Measurements from ENCODE around the gene PNMA8B. TPM values are rescaled to one million over a fixed set of nuclear protein-coding genes. Genes with fewer than 3 reads are reported as not detected.

The PNMA8B gene
- total RNA-seq, 1 experiment from 2014 or later = 0.10 TPM

- POLR2A ChIA-PET = no interaction called here
- BruUV-seq (replicated peaks) = no TSS peak
Observed at GRCh38 chr19:46471811-46472543, 23.7 kb downstream of the PNMA8B start.

More at GRCh38 chr19:46471811-46472543, 23.7 kb downstream of the PNMA8B start:
- TF ChIP-seq REST (IDR thresholded peaks at IDR 0.05; ENCODE audit: low read depth) = no peak
- H4K20me1 ChIP-seq (ENCODE audit: insufficient read depth) = no peaks in the 10 kb centered on the region
- ChIA-PET CTCF (no interaction called here), RAD21 (ENCODE audit: low non-redundant PET in 1 of 2, low total read pairs in 2 of 2, uncharacterized antibody in 2 of 2, unreplicated experiment in 2 of 2) (no interaction called here)
- H3K4me2 ChIP-seq (ENCODE audit: low read length) = no peak overlapping the region
- no peaks in the 10 kb centered on the region for H3K4me1 ChIP-seq (ENCODE audit: control insufficient read depth in 1 of 2, insufficient read depth in 2 of 2, low read length in 2 of 2)
- no peak for ATAC-seq
- no peaks in the 10 kb centered on the region for H3K27me3 ChIP-seq (ENCODE audit: insufficient read depth, low read length)
- H3K27ac ChIP-seq (ENCODE audit: low read depth, low read length) = no peak overlapping the region
- H3K79me2 ChIP-seq (ENCODE audit: insufficient read depth, low read length) = no peaks in the 10 kb centered on the region
- no peaks in the 10 kb centered on the region for H3K9me3 ChIP-seq (ENCODE audit: control insufficient read depth in 1 of 2, insufficient read depth in 1 of 2, low read depth in 1 of 2, low read length in 2 of 2)
- no peaks in the 10 kb centered on the region for H3K36me3 ChIP-seq (ENCODE audit: control insufficient read depth in 1 of 2, insufficient read depth in 2 of 2, low read length in 2 of 2)
- H3K9ac ChIP-seq (ENCODE audit: low read length) = no peak overlapping the region
- H2AFZ ChIP-seq (ENCODE audit: low read depth, low read length, poor library complexity, severe bottlenecking) = no peak overlapping the region
- no peak overlapping the region for H3K4me3 ChIP-seq (replicated peaks in 1 of 2; ENCODE audit: low read depth in 1 of 2, low read length in 2 of 2)
- DNase-seq (ENCODE audit: low read depth, low spot score) = no peak
- H3K9me2 ChIP-seq (ENCODE audit: insufficient read depth) = no peaks in the 10 kb centered on the region
- intact Hi-C loops (cut with micrococcal nuclease) = no loop called here
